HT-29 (cell line): ENCODE data around the gene PRKG1. TPM values are rescaled to one million over a fixed set of nuclear protein-coding genes. Genes with fewer than 3 reads are reported as not detected.
A peak's percentile ranks its signal among the peaks of the same experiment; 100 is the strongest.
"Not testable (repeated sequence)": the region's sequence is repeated elsewhere in the genome, so short reads cannot be mapped to it uniquely, and the experiment has no call there.

Source experiments
- DNase-seq: peaks from one replicate; pipeline ENCODE4 v3.0.0-alpha.2; 2015; ENCODE audit warnings: low spot score
- total RNA-seq: library from RNA; depleted of rRNA; stranded (reverse); fragments of >200 nt; shearing (Covaris generic); gene quantifications from 2 replicates; pipeline ENCODE4 v1.2.3, GENCODE V29; 2014

The PRKG1 gene
- total RNA-seq, 1 experiment from 2014 or later, result not detected

DNA sequence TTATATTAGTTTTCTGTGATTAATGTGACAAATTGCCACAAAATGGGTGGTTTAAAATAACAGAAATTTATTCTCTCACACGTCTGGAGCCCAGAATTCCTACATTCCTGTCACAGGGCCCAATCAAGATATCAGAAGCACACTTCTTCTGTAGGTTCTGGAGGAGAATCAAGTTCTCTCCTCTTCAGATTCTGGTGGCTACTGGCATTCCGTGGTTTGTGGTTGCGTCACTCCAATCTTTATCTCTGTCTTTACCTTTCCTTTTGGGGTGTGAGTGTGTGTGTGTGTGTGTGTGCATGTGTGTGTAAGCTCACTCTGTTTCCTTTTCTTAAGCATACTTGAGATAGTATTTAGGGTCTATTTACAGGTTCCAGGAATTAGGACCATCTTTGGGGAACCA is 1124.3 kb downstream of the PRKG1 start:
- DNase-seq, result no peak

GRCh38 chr10:52204906-52205305 is 1130.6 kb downstream of the PRKG1 start:
- DNase-seq, result not testable (repeated sequence)

GRCh38 chr10:52208365-52208764 is 1134.1 kb downstream of the PRKG1 start:
- DNase-seq, result no peak

DNA sequence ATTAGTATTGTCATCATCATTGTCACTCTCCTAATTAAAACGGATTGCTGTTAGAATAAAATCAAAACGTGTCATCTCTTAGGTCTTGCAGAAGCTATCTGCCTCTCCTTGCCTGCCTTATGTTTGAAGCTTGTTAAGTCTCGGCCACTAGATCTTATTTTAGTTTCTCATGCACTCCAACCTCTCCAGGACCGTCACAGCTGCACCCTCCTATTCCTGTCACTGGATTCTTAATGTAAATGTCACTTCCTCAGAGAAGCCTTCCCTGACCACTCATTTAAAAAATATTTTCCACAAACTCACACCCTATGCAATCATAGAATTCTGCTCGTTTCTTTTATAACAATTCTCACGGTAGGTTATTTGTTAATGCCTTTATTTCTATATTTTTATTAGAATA is 1135.9 kb downstream of the PRKG1 start:
- no peak for DNase-seq

GRCh38 chr10:52212062-52212461 is 1137.8 kb downstream of the PRKG1 start:
- DNase-seq, result no peak

DNA sequence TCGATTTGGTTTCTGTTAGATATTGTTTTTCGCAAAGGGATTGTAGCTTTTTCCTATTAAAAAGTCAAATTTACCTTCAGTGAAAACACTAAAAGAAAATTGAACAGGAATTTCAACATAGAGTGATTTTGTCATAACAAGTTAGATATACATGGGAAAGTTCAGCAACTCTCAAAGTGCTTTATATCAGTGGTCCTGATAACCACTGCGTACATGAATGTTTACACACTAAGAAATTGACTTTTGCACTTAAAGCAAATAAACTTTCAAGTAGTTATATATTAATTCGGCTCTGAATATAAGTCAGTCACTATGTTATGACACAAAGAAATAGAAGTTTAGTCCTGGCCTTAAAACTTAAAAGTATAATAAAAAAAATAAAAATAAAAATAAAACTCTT is 1138.5 kb downstream of the PRKG1 start:
- DNase-seq, result peak; percentile 2

DNA sequence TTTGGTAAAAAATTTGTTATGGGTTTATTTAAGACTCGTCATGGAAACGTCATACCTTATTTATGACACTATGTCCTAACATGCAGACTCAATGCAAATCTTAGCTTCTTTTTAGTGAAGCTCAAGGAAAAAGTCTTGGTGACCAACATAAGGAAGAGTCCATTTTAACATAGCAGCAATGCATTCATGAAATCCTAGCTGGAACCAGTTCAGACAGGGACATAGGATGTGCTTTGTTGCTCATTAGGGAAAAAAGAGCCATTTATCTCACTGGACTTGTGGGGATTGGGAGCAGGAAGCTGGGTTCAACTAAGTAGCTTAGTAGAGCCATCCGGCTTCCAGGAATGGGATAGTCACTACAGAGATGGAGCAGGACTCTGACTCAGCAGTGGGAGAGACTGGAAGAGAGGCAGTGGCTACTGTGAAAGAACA is 1139.0 kb downstream of the PRKG1 start:
- DNase-seq, result peak; percentile 29

DNA sequence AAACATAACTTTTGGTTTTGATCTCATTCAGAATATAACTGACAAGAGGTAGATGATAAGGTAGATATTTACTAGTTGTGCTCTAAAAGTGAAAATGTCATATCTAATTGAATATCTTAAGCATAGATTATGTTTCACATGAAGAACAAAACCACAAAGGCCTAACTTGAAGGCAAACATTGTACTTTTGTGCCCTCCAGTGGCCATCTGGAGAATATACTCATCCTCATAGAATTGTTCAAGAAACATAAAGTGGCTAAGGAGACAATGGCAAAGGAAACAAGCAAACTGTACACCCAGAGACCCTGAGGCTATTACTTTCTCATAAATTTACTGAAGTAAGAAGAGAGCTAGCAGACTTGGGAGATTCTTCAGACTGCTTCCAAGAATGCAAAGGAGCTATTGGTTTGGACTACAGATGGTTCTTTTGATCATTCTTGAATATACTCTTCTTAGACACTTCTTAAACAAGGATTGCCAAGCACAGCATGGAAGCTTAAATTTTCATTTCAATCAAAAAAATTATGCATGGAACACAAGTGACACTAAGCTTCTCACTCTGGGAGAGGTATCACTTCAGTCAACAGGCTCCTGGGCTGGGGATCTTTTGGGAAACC is 1141.6 kb downstream of the PRKG1 start:
- DNase-seq, result peak; percentile 85

DNA sequence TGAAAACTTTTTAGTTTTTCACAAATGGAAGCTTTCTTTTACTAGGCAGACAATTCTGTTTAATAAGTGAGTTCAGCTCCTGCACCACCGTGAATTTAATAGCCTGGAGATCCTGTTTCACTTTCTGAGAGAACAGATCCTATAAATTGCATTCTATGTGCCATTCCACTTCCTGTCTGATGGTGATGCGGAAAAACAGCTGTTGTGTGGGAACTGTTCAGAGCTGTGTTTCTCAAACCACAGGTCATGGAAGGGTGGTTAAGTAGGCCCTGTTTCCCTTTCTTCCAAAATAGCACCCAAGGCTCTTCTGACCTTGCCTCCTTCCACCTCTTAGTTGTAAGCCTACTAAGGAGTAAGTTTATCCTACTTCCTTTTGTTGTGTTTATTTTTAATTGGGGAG is 1142.6 kb downstream of the PRKG1 start:
- peak; percentile 24 for DNase-seq

- DNase-seq, result no peak
These were observed 1143.2 kb downstream of the PRKG1 start for GRCh38 chr10:52217531-52217930.

- no peak for DNase-seq
These were observed 1146.7 kb downstream of the PRKG1 start for GRCh38 chr10:52220947-52221346.

GRCh38 chr10:52221923-52222322 is 1147.6 kb downstream of the PRKG1 start:
- no peak for DNase-seq

DNA sequence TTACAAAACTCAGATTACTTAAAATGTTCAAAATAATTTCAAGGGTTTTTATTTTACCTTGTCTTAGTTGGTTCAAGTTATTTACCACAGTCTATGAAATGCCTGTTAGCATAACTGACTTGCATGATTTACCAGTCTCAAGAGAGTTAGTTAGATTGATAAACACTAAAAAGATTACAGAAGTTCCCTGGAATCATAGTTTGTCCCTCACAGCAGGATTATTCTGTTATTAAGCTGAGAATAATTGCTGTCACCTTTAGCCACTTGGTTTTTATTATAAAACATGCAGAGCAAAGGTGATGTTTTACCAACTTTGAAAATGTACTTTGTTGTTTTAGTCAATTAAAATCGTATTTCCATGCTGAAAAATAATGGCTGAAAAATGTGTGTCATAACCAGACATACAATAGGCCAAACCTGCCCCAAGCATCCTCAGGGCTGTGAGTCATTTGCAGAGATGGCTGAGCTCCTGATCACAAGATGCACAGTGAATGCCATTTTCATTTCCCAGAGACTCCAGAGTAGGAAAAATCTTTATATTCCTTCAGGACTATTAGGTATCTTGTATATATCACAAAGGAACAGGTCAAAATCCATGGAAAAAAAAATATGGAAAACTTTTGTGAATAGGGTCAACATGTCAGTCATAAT is 1152.0 kb downstream of the PRKG1 start:
- DNase-seq, result no peak

GRCh38 chr10:52228556-52228955 is 1154.3 kb downstream of the PRKG1 start:
- no peak for DNase-seq

DNA sequence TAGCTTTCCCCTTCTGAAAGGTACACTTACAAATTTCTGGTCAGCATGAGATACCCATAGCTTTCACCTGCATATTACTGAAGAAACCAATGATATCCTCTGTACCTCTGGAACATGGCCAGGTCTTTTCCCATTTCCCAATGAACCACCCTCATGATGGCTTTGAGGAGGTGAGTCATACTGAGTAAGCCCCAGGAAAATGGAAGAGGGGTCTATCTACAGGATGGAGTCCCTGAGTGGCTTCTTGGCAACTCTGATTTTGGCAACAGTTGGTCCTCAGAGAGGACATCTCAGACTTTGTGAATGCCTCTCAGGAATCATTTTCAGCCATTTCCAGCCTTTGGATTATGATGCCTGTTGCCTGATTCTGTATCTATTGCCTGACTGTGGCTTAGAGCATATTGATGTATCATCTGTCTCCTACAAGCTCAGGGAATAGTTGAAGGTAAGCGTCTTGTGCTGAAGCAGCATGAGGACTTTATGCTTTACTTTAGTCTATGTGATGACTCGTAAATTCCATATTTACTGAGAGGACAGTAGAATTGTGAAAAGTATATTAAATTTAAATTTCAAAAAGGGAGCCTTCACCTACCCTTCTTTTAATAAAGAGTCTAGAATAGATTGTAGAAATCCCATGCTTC is 1155.1 kb downstream of the PRKG1 start:
- no peak for DNase-seq

- peak; percentile 60 for DNase-seq
These were observed 1158.5 kb downstream of the PRKG1 start for GRCh38 chr10:52232561-52233350.

DNA sequence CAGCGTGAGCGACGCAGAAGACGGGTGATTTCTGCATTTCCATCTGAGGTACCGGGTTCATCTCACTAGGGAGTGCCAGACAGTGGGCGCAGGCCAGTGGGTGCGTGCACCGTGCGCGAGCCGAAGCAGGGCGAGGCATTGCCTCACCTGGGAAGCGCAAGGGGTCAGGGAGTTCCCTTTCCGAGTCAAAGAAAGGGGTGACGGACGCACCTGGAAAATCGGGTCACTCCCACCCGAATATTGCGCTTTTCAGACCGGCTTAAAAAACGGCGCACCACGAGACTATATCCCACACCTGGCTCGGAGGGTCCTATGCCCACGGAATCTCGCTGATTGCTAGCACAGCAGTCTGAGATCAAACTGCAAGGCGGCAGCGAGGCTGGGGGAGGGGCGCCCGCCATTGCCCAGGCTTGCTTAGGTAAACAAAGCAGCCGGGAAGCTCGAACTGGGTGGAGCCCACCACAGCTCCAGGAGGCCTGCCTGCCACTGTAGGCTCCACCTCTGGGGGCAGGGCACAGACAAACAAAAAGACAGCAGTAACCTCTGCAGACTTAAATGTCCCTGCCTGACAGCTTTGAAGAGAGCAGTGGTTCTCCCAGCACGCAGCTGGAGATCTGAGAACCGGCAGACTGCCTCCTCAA is 1159.2 kb downstream of the PRKG1 start:
- DNase-seq, result not testable (repeated sequence)

DNA sequence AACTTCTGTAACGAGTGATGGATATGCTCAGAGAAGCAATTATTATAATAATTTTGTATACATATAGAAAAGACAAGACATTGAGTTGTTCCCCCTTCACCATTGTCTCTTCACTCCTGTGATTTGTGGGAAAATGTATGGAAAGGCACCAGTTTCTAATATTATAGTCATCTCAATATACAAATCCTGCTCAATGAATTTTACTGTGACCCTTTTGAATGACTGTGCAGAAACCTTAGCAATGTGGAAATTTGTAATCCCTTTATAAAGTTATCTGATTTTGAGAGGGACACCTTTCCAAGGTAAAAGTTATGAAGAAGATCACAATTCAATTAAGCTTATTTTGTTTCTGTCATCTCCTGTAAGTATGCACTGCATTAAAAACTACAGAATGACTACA is 1165.5 kb downstream of the PRKG1 start:
- DNase-seq, result no peak

GRCh38 chr10:52245547-52245946 is 1171.3 kb downstream of the PRKG1 start:
- DNase-seq, result no peak

- DNase-seq, result not testable (repeated sequence)
These were observed 1173.6 kb downstream of the PRKG1 start for GRCh38 chr10:52247929-52248328.

DNA sequence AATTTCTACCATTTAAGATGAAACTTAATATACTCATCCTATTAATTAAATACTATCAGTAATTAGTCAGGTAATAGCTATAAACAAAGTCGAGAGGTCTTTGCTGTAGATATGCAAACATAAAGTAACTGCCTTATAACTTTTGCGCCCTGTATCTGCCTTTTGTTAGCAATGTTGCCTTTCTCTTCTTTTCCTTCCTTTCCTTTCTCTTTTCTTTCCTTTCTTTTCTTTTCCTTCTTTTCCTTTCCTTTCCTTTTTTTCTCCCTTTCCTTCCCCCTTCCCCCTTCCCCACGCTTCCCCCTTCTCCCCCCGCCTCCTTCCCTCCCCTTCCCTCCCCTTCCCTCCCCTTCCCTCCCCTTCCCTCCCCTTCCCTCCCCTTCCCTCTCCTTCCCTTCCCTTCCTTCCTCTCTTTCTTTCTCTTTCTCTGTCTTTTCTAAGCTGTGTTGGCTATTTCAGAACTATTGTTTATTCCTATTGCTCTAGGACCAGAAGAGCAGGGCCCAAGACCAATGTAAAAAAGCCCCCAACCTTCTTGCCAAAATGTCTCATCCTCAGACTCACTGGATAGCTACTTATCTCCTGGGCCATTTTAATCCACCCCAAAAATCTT is 1174.5 kb downstream of the PRKG1 start:
- DNase-seq, result no peak
